Ammon's horn (tissue), 1 donor: ENCODE results near the gene ZDHHC3.
"Not testable (repeated sequence)": the region's sequence is repeated elsewhere in the genome, so short reads cannot be mapped to it uniquely, and the experiment has no call there.

Experiments
- DNase-seq: peaks from one replicate; pipeline ENCODE4 v3.0.0-alpha.2; 2016; ENCODE audit warnings: low spot score

ZDHHC3 gene

DNA sequence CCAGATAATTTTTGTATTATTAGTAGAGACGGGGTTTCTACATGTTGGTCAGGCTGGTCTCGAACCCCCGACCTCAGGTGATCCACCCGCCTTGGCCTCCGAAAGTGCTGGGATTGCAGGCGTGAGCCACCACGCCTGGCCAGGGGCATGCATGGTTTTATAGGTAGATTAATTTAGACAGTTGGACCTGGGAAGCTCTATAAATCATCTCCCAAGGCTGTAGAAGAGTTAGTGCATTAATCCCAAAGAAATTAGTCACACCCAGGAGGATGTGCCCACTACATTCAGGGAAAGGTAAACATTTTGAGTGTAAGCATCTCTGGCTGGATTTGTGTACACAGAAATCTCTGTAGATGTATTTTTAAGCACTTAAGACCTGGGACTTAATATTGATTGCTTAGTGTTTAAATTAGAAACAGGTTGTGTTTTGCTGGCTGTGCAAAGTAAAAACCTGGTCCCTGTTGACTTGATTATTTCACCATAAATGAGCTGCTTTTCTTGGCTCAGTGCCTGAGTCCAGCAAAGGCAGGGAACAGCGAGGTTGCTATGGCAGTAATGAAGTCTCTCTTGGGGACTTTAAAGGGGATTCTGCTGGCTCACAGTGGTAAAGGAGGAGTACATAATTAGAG is 19.3 kb upstream of the ZDHHC3 start:
- DNase-seq: peak; percentile 52

DNA sequence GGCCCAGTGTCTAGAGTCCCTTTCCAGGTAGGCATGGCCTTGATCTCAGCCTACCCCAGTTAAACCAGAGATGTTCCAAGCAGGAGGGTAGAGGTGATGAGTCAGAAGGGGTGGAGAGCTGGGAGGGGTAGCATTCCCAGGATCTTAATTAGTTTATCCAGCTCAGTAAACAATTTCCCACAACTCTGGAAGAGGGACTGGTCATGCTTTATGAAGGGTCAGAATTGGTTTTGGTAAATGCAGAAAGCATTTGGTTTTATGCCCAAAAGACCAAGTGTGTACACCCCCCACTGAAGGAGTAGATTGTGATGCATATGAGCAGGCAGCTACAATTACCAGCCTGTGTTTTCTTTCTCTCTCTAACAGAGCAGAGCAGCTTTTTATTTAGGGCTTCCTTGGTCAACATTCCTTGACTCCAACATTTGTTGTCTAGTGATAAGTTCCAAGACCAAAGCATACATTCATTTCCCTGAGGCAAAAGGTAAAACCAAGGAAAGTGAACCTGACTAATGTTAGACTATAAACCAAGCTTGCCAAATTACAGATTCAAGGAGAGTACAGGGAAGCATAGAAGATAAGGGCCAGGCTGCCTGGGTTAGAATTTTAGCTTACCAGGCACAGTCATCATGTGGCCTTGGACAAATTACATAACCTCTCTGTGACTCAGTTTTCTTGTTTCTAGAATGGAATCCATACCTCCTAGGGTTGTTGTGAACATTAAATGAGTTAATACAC is 17.7 kb upstream of the ZDHHC3 start:
- no peak for DNase-seq

DNA sequence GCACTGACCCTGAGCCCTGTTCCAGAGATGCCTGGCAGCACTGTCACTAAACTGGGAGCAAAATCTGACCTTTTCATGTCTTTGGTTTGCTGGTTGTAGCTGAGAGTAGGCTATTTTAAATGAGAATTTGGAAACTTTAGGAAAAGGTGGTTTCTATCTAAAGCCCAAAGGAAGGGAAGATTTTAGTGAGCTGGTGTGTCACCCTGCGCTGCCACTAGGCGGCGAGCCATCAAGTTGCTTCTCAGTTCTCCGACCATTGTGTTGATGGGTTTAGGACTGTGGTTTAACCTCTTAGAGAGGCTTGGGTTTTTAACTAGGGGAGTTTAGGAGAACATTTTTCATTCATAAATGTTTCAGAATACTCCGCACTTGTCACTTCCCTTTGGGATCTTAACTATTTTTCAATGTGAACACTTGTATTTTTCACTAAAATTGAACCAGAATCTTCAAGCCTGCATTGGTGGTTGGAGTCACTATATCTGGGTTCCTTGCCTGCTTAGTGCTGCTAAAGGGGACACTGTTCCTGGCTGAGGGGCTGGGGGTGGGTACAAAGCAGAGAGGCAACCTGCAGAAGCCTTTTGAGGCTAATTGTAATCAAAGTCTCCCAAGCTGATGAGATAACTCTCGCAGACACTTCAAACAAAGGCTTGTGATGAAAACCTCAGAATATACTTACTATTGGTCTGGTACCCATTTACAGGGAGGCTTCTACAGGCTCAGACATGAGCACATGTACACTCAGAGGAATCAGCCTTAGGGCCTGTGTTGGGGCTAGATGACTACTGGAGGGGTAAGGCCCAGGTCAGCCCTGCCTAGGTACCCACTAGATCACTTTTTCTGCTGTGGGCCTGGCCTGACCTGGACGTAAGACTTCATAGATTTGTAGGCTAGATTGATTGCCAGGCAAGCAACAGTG is 16.8 kb upstream of the ZDHHC3 start:
- no peak for DNase-seq

DNA sequence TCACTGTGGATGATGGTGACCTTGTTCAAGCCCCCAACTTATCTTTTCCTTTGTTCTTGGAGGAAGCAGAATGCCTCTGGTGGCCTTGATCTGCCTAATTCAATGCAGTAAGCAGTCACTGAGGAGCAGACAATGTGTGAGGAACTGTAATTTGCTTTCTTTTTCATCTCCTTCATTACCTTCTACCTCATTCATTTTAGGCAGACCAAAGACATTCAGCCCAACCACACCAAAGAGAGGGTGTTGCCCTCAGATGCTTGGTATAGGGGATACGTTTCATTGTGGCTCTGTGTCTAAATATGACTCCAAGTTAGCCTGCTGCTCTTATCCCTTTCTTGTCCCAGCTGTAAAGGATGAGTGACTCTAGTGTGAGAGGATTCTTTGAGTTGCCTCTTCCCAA is 15.4 kb upstream of the ZDHHC3 start:
- DNase-seq: no peak

DNA sequence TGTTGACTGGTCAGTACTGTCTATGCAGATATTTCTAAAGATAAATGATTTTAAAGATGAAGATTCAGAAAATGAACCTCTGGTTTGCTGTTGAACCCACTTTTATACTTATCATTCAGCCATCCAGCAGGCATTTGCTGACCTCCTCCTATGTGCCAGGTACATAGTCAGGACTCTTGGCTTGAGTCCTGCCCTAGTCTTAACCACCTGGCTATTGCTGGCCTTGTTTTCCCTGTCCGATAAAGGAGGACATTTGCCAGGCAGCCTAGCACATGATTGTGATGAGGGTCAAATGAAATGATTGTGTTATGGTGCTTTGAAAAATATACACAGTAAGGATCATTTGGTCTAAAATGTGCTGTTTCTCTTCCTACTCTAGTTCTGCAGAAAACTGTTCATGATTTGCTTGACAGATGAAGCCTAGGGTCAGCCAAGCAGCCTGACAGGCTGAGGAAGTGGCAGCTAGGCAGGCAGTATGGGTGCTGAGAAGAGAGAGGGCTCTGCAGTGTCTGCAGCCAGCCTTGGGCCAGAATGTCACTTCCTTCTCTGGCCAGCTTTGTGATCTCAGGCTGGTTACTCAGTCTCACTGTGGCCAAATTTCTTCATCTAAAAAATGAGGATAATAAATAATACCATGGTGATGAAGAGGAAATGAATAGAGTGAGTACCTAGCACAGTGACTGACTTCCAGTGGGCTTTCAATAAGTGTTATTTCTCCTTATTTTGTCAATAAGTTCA is 13.8 kb upstream of the ZDHHC3 start:
- DNase-seq: peak; percentile 38

DNA sequence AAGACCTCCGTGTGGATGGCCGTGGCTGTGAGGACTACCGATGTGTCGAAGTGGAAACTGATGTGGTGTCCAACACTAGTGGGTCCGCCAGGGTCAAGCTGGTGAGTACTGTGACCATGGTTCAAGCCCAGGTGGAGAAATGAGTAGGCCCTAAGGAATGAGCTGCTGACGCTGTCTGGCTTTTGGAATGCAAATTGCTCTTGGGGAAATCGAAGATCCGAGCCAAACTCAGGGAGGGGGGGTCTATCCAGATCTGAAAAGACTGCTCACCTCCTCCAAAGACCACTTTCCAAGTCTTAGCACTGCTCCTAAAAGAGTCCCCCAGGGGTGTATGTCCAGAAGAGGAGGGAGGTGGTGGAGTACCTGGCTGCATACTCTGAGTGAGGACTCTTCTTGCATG is 13.2 kb upstream of the ZDHHC3 start:
- no peak for DNase-seq

DNA sequence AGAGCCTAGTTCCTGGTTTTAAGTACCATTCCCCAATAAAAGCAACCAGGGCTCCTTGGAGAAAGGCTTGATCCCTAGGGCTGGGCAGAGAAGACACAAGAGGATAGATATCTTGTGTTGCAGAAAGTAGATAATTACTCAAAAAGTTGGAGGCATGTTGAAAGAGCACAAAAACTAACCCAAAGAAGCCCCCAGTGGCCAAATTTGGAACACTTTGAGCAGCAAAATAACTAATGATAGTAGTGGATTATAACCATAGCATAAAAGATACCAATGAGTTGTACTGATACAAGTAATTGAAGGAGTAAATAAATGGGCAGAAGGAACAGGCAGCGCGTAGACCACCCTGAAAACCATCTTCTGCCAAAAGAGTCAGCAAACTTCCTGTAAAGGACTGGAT is 12.1 kb upstream of the ZDHHC3 start:
- no peak for DNase-seq

DNA sequence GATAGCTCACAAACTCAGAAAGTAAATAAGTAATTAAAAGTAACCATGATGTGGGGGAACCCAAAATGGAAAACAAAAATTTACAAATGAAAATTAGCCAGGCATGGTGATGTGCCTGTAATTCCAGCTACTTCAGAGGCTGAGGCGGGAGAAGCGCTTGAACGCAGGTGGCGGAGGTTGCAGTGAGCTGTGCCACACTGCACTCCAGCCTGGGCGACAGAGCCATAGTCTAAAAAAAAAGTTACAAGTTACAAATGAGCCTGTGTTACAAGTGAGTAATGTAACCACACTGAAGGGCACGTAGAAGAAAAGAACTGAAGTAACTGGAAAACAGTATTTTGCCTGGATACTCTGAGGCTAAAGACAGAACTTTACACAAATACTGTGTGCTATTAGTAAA is 11.4 kb upstream of the ZDHHC3 start:
- no peak for DNase-seq

DNA sequence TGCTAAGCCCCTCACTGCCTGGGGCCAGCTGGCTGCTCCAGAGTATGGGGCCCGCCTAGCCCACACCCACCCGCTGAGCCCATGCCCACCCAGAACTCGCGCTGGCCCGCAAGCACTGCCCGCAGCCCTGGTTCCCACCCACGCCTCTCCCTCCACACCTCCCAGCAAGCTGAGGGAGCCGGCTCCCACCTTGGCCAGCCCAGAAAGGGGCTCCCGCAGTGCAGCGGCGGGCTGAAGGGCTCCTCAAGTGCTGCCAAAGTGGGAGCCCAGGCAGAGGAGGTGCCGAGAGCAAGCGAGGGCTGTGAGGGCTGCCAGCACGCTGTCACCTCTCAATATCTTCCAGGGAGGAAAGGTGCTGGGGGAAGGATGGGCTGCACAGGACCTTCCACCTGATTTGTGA is 10.4 kb upstream of the ZDHHC3 start:
- not testable (repeated sequence) for DNase-seq

DNA sequence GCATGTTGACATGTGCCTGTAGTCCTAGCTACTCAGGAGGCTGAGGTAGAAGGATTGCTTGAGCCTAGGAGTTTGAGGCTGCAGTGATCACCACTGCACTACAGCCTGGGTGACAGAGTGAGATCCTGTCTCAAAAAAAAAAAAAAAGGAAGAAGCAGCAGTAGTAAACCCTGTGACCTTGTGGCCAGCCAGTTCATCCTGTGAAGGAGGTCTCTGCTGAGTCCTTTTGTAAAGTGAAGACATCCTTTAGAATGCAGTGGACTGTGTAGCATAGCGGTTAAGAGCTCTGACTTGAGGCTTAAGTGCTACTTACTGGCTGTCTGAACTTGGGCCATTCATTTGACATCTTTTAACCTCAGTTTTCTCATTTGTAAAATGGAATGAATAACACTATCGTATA is 8.4 kb upstream of the ZDHHC3 start:
- DNase-seq: no peak

DNA sequence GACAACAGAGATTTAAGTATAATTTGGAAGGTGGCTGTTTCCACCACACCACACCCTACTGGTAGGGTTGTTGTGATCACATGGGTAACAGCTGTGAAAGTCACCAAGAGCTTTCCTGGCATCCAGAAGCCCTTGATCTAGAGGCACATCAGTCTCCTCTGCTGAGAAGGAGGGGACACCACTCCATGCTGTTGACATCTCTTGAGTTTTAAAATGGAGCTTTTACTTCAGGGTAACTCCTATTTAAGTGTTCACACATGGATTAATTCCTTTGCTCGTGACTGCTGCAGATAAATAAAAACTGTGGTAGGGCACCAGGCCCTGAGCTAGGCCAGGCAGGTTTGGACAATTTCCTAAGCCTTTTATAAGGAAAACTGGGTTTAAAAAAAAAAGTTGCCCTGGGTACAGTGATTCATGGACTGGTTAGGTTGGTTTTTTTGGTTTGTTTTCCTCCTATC is 7.5 kb upstream of the ZDHHC3 start:
- DNase-seq: no peak

DNA sequence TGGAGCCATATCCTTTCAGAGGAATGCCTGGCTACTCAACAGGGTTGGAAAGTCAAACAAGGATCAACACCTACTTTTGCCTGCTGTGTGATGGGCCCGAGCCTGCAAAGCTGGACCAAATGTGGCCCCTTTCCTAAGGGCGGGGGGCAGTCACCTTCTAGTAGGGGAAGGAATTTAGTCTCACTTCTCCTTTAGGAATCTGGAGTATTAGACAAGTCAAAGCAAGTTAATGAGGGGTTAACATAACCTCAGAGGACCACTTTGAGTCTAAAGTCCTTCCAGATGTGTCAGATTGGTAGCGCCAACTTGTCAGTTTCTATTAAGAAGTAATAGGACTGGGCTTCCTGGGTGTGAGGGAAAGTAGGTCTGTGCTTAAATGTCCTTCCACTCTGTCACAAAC is 6.8 kb upstream of the ZDHHC3 start:
- DNase-seq: no peak

DNA sequence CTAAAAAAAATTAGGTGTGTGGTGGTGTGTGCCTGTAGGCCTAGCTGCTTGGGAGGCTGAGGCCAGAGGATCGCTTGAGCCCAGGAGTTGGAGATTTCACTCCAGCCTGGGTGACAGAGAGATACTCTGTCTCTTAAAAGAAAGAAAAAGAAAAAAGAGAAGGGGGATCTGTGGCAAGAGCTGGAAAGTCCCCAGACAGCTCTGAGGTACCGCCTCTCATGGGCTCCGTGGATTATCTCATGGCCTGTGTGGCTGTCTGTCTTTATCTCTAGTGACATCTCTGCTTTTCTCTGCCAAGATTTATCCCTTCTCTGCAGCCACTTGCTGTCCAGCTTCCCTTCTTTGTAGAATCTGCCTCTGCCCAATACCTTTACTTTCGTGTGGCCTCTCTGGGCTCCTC is 5.8 kb upstream of the ZDHHC3 start:
- DNase-seq: no peak

DNA sequence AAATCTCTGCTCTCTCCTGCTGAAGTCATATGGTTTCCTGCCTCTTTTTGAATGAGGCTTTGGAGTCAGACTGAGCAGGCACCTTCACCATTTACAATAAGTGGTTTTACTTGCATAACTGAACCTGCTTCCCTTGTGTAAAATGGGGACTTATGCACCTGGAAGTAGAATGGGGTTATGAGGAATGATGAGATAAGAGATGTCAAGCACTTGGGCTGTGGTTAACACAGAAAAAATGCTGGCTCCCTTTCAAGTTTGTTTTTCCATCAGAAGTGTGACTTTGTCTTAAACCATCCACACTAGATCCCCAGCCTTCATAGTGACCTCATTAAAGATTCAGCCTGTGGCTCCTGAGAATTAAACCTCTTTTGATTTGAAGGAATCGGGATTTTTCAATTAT is 5.2 kb upstream of the ZDHHC3 start:
- no peak for DNase-seq

DNA sequence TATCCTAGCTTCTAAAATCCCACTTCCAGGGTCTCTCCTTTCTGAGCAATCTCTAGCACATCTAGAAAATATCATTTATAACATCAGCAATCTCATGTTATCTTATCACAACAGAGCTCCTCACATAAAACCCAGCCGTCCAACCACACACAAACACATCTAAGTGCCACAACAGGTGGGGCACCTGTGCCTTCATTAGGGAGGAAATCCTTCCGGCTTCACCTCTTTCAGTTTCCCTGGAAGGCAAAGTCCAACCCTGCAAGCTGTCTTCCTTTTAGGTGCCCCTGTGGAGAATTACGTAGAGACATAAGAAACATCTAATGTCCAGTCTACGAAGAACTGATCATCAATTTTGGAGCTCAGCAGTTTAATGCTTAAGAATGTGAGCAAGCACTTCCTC is 1.6 kb downstream of the ZDHHC3 start:
- no peak for DNase-seq

DNA sequence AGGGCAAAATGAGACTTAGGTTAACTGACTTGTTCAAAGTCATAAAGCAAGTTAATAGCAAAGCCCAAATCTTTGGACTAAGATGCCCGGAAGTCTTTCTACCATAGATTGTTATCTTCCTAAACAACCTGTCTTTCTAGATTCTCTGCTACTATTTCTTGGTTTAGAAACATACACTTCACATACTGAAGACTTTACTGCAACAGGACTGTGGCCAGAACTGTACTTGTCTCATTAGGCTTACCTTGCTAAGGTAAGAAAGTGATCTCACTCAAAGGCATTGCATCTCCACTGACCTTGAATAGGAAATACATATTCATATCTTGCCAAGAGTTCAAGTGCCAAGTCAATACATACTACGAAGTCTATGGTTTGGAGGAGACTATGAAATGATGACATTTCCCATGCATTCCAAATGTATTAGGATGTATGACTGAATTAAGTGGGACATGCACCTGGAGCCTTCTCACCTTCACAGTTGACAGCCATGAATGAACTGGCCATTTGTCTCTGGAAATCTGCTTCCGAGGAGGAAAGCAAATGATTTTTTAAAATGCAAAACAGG is 5.0 kb downstream of the ZDHHC3 start:
- no peak for DNase-seq

DNA sequence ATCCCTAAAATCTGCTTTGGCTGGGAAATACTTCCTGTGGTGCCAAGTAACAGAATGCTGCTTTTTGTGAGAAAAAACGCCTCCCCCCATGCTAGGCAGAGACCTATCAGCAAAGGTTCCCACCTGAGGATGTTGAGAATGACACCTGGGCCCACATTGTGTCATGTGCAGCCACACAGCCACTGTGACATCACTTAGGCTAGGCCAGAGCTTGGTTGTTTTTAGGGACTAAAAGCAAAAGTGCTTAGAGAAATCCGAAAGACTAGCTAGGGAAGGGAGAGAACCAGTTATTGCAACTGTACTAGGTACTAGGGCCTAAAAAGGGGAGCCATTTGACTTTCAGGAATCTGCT is 6.2 kb downstream of the ZDHHC3 start:
- DNase-seq: no peak

DNA sequence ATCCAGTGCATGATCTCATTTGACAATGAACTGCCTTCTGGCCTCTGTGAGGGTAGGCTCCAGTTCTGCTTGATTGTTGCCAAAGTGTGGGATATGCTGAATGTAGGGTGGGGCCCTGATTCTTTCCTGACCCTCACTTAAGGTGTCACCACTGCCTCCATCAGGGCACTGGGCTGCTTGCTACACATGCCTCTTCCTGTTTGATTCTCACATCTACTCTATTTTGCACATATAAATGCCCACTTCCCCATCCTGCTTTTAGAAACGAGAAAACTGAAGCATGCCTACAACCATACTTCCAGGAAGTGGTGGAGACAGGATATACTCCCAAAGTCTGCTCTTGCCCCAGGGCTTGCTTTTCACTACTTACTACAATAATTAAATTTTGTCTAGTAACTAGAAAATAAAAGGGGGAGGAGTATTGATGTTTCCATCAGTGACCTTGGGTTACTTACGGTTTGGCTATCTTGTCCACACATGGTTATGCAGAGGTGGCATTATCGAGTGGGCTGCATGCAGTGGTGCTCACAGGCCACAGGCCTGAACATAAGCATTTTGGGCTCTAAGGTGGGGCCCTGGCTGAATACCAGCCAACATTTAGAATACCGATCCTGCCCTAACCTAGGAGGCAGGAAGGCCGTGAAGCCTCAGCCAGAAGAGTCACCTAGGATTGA is 6.7 kb downstream of the ZDHHC3 start:
- peak; percentile 23 for DNase-seq

DNA sequence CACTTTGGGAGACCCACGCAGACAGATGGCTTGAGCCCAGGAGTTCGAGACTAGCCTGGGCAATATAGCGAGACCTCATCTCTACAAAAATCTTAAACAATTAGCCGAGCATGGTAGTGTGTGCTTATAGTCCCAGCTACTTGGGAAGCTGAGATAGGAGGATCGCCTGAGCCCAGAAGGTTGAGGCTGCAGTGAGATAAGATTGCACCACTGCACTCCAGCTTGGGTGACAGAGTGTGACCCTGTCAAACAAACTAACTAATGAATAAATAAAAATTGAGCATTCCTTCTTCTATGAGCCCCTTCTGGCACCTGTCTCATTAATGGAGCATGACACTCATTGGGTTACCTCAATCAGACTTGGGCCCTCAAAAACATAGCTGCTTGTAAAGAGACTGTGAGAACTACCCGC is 7.5 kb downstream of the ZDHHC3 start:
- no peak for DNase-seq

DNA sequence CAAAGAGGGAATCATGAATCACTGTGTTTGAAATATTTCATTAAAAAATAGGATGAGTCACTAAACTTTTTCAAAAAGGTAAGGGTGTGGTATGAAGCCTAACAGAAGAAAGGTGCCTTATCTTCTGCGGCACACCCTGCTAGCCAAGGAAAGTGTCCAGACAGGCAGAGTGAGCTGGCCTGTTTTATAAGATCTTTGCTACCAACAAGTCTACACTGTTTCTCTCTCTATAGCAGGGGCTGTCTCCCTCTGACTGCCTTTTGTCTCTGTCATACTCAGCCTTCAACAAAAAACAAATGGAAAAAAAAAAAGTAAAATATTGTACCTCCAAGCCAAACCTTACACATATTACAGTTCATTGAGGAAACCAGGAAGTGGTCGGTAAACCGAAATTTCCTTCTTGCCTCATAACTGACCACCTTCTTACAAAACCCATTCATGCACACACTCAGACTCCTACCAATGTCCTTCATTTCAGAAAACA is 9.1 kb downstream of the ZDHHC3 start:
- DNase-seq: no peak

DNA sequence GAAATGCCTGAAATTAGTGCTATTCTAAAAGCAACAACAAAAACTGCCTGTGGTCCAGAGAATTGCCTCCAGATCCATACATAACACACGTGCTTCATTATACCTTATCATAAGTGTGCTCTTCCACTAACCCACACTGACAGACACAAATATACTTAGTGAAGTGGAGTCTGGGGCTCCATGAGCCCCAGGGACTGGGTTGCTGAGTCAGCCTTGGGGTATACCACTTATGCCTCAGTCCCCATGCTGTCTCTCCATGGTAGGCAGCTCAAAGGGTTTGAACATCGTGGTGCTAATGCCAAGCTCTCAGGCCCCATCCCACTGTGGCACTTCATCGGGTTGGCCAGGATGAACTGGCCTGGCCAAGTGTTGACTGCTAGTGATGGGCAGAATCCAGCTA is 10.8 kb downstream of the ZDHHC3 start:
- no peak for DNase-seq
